BLaER1 treated with 17β-estradiol and CSF1 and Interleukin-3, amounts not matched to agents 10 nM and 100 nM (cell line): ENCODE results near the gene PRIM2.
"Not testable (repeated sequence)": the region's sequence is repeated elsewhere in the genome, so short reads cannot be mapped to it uniquely, and the experiment has no call there.

Source experiments
- H3K27ac ChIP-seq, 11 experiments: shearing (Covaris generic); formaldehyde crosslinking; 2 replicates each; pipeline ENCODE4 v1.8.1; 2022
- H3K27me3 ChIP-seq, 11 experiments: shearing (Covaris generic); formaldehyde crosslinking; 2 replicates each; pipeline ENCODE4 v1.8.1; 2022
- H3K36me3 ChIP-seq, 11 experiments: shearing (Covaris generic); formaldehyde crosslinking; 2 replicates each; pipeline ENCODE4 v1.8.1; 2022
- H3K4me1 ChIP-seq, 10 experiments: shearing (Covaris generic); formaldehyde crosslinking; 2 replicates each; pipeline ENCODE4 v1.8.1; 2022
- H3K4me2 ChIP-seq, 11 experiments: shearing (Covaris generic); formaldehyde crosslinking; 2 replicates each; pipeline ENCODE4 v1.8.1; 2022
- H3K4me3 ChIP-seq, 10 experiments: shearing (Covaris generic); formaldehyde crosslinking; 2 replicates each; pipeline ENCODE4 v1.8.1; 2022
- H3K9ac ChIP-seq, 11 experiments: shearing (Covaris generic); formaldehyde crosslinking; 2 replicates each; pipeline ENCODE4 v1.8.1; 2022
- H3K9me3 ChIP-seq, 11 experiments: shearing (Covaris generic); formaldehyde crosslinking; replicated peaks in 1 of 11; 2 replicates each; pipeline ENCODE4 v1.8.1; 2022
- H4K20me1 ChIP-seq, 11 experiments: shearing (Covaris generic); formaldehyde crosslinking; 2 replicates each; pipeline ENCODE4 v1.8.1; 2022

The PRIM2 gene

DNA sequence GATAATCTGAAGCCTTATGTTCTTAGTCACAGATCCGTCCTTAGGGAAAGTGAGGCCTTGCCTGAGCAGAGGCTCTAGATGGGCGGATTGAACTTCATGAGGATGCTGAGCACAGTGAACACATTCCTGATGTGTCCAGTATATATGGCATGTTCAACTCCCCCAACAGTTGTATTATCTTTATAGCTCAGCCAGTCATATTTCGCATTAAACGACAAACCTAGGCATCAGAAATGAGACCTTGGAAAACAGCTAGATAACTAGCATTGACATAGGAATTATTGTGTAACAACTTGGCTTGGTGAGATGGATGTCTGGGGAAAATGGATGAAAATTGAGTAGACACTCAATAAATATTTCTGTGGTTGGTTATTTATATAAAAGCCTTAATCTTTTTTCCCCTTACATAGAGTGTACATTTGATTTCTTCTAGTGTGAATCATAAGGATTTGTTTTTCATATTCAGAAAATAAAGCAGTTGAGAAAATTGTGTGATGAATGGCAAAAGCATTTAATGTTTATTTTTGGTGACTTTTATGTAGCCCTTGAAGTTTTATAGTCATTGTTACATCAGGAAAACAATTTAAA, 169.2 kb downstream of the PRIM2 start:
- H3K4me1 ChIP-seq, H3K9ac ChIP-seq, H3K4me3 ChIP-seq, H4K20me1 ChIP-seq, H3K9me3 ChIP-seq, H3K4me2 ChIP-seq, H3K27ac ChIP-seq, H3K27me3 ChIP-seq, H3K36me3 ChIP-seq: not testable (repeated sequence)

DNA sequence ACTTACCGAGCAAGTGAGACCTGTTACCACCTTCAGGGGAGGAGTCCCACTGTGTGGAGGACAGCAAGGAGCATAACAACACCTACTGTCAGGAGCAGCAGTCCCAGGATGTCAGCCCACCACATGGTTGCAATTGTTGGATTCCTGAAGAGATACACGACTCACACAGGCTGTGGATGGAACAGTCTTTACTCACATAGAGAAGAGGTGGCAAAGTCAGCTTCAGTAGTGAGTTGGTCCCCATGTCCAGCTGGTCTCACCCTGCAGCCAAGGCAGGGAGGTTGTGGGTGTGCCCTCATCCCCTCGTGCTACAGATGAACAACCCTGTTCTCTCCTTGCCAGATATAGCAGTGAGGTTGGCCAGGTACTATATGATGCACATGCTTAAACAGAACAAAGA, 171.1 kb downstream of the PRIM2 start:
- H3K4me2 ChIP-seq, H4K20me1 ChIP-seq, H3K4me3 ChIP-seq, H3K27me3 ChIP-seq, H3K9ac ChIP-seq, H3K4me1 ChIP-seq, H3K9me3 ChIP-seq, H3K36me3 ChIP-seq, H3K27ac ChIP-seq: not testable (repeated sequence)

DNA sequence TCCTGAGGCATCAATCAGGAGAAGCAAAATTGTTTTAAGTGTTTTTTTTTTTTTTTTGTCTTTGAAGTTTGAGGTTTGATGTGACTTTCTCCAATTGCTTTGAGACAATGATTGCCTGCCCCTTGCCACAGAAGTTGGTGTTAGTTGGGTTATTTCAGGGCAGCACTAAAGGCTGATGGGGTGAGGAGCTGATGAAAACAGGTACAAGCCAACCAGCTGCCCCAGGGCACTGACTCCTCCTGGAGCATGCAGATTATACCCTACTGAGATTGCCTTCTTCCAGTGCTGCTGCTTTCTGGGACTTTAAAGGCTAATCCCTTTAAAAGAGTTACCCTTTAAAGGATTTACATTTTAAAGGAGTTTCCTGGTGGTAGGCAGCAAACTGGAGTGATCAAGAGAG, 172.5 kb downstream of the PRIM2 start:
- not testable (repeated sequence) for H3K4me2 ChIP-seq, H3K27me3 ChIP-seq, H3K4me1 ChIP-seq, H3K9me3 ChIP-seq, H3K9ac ChIP-seq, H3K36me3 ChIP-seq, H3K27ac ChIP-seq, H3K4me3 ChIP-seq, H4K20me1 ChIP-seq

DNA sequence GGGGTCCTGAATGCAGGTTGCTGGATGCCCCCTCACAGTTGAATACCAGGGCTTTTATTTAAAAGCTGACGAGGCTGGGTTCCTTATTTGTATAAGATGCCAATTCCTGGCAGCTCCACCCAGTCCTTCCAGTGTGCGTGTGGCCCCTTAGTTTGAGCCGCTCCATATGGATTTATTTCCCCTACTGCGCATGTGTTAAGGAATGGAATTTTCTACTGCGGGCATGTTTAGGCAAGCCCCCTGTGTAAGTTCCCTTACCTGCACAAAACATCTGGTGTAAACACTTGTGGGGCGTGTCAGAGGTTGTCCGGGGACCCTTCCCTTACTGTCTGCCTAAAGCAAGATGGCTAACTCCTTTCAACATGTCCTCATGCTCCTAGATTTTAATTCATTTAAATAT, 174.4 kb downstream of the PRIM2 start:
- H3K4me1 ChIP-seq, H3K27me3 ChIP-seq, H3K27ac ChIP-seq, H3K36me3 ChIP-seq, H4K20me1 ChIP-seq, H3K4me2 ChIP-seq, H3K4me3 ChIP-seq, H3K9ac ChIP-seq, H3K9me3 ChIP-seq: not testable (repeated sequence)

DNA sequence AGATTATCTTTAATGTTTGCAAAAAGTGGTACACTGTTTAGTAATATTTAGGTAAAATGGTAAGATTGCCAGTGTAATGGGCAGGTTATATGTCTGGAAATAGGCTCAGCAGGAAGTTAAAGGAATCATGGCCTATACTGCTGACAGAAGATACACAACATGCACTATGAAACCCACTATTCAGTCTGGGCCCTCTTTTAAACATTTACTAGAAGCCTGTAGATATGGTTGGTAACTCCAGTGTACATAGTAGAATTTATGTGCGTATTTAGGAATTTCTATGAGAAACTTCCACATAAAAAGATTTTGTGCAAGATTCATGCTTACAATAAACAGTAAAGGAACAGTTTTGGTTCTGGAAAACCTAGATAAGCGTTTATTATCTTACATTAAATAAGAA, 178.8 kb downstream of the PRIM2 start:
- not testable (repeated sequence) for H3K36me3 ChIP-seq, H3K4me2 ChIP-seq, H3K4me3 ChIP-seq, H4K20me1 ChIP-seq, H3K9me3 ChIP-seq, H3K4me1 ChIP-seq, H3K27ac ChIP-seq, H3K9ac ChIP-seq, H3K27me3 ChIP-seq

DNA sequence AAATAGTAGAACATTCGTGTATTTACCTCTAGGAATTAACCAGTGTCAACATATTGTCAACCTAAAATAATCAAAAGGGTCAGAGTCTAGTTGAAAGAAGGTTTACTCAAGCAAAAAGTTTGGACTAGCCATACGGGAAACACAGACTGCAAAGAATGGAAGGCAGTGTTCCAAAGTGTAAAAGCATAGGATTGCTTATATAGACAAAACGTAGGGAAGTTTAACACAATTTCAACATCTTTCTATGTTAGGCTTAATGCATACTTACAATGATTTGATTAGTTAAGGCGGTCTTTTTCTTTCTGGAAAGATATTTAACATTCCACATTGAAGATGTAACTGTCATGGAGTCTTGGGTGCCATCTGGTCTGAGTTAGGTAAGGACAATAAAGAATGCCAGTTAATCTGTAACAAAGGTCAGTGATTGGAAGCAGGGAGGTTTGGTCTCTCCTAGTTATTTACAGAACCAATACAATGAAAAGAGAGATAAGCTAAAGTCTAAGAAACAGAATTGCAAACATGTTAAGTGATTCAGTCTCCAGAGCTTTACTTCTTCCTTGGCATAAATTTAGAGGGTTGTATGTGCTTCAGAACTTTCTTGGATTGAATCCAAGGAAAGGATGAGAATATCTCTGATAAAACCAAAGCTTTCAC, 183.1 kb downstream of the PRIM2 start:
- not testable (repeated sequence) for H3K4me2 ChIP-seq, H3K36me3 ChIP-seq, H3K27me3 ChIP-seq, H3K4me1 ChIP-seq, H3K4me3 ChIP-seq, H3K9me3 ChIP-seq, H3K27ac ChIP-seq, H4K20me1 ChIP-seq, H3K9ac ChIP-seq

DNA sequence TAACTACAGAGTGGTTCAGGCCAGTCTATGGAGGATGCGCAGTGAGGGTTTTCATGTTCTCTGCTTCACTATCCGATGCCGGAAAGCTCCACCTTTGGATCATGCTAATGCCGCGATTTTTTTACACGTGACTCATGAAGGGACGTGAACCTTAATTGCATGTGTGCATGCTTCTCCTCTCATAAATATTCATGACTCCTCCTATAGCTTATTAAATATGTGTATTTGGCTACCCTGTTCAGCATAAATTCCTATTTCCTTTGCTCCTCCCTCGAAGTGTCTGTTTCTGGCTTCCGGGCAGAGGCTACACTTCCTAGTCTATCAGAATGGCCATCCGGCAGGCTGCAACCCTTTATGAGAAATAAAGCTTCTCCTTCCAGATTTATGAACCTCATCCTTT, 185.0 kb downstream of the PRIM2 start:
- not testable (repeated sequence) for H3K4me3 ChIP-seq, H3K9me3 ChIP-seq, H4K20me1 ChIP-seq, H3K4me1 ChIP-seq, H3K36me3 ChIP-seq, H3K4me2 ChIP-seq, H3K27ac ChIP-seq, H3K9ac ChIP-seq, H3K27me3 ChIP-seq

DNA sequence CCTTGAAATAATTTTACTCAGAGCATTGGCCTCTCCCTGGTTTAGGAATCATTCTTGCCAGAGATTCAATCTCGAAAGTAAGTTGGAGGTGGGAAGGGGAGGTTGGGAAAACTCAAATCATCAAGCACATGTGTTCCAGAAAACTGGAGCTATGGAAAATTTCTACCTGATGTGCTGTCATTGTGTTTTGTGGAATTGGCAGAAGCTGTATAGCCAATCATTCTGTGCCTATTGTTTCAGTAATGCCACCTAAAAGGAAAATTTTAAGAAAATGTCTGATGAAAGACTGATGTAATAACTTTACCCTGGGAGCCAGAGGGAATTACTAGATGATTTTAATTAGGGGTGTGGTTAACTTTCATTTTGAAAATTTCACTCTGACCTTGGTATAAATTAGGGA, 187.8 kb downstream of the PRIM2 start:
- not testable (repeated sequence) for H4K20me1 ChIP-seq, H3K4me2 ChIP-seq, H3K9me3 ChIP-seq, H3K36me3 ChIP-seq, H3K4me1 ChIP-seq, H3K27ac ChIP-seq, H3K4me3 ChIP-seq, H3K9ac ChIP-seq, H3K27me3 ChIP-seq

DNA sequence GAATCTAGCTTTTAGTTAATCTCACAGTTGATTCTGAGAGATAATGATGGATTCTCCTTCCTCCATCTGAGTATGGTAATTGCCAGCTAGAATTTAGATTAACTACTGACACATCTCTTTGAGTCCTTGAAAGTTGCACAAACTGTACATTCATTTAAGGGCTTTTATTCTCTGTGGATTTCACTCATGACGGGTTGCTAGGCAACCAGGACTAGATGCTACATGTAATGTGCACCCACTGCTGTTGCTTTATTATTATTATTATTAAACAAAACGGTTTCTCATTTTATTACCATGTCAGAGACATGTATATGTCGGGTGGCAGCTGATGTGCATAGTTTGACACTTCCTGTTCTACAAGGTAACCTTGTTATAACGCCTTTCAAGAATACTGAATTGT, 193.0 kb downstream of the PRIM2 start:
- not testable (repeated sequence) for H3K27me3 ChIP-seq, H3K36me3 ChIP-seq, H3K4me3 ChIP-seq, H3K9me3 ChIP-seq, H3K4me1 ChIP-seq, H4K20me1 ChIP-seq, H3K4me2 ChIP-seq, H3K9ac ChIP-seq, H3K27ac ChIP-seq

DNA sequence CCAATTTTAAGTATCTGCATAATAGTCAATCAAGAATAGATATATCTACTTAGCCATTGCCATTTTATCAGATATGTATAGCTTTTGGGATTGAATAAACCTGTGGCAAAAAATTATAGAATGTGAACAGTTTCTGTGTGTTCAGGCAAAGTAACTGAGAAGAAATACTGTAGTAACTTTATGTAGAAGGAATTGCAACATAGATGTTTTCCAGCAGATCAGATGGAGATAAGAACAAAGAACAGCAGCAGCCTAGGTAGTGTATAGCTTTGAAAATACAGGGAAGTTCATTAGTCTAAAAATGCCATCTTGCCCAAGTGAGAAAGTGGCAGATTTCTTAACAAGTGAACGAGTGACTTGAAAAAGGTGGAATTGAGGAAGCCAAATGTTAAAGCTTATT, 197.7 kb downstream of the PRIM2 start:
- H3K27ac ChIP-seq, H3K4me2 ChIP-seq, H4K20me1 ChIP-seq, H3K9me3 ChIP-seq, H3K4me1 ChIP-seq, H3K36me3 ChIP-seq, H3K27me3 ChIP-seq, H3K9ac ChIP-seq, H3K4me3 ChIP-seq: not testable (repeated sequence)

DNA sequence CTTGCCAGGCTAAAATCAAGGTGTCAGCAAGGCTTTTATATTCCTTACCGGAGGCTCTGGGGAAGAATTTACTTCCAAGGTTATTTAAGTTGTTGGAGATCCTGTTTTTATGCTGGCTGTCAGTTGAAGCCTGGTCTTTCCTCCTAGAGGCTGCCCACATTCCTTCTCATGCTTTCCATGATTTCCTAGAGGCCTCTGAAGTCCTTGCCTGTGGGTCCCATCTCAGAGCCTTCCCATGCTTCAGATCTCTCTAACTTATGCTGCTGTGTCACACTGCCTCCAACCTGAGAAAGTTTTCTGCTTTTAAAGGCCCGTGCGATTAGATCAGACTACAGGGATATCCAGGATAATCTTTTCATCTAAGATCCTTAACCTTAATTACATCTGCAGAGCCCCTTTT, 198.4 kb downstream of the PRIM2 start:
- not testable (repeated sequence) for H3K27ac ChIP-seq, H3K4me2 ChIP-seq, H3K9me3 ChIP-seq, H3K9ac ChIP-seq, H3K4me3 ChIP-seq, H4K20me1 ChIP-seq, H3K4me1 ChIP-seq, H3K27me3 ChIP-seq, H3K36me3 ChIP-seq

DNA sequence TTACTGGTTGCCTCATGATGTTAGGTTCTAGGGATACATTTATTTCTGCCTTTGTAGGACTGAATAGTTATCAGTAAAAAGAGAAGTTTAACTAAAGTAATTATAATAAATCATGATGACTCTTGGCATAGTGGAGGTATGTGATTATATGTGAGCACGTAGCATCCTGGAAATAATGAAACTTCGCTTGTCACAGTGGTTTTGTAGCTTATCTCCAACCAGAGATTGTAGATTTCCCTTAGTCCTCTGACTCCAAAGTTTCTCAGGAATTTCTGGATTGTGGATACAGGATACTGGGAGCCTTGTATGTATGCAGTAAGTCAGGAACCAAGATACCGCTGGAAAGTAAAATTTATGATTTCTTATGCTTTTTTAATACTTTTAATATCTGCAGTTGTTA, 199.3 kb downstream of the PRIM2 start:
- H4K20me1 ChIP-seq, H3K36me3 ChIP-seq, H3K4me2 ChIP-seq, H3K4me1 ChIP-seq, H3K9ac ChIP-seq, H3K27me3 ChIP-seq, H3K9me3 ChIP-seq, H3K27ac ChIP-seq, H3K4me3 ChIP-seq: not testable (repeated sequence)

DNA sequence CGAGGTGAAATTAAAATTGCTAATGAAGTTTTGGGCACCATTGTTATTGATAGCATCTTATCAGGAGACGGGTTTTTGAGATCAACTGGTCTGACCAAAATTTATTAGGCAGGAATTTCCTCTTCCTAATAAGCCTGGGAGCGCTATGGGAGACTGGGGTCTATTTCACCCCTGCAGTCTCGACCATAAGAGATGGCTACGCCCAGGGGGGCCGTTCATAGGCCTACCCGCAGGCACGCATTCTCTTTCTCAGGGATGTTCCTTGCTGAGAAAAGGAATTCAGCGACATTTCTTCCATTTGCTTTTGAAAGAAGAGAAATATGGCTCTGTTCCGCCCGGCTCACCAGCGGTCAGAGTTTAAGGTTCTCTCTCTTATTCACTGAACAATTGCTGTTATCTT, 201.8 kb downstream of the PRIM2 start:
- not testable (repeated sequence) for H3K4me2 ChIP-seq

DNA sequence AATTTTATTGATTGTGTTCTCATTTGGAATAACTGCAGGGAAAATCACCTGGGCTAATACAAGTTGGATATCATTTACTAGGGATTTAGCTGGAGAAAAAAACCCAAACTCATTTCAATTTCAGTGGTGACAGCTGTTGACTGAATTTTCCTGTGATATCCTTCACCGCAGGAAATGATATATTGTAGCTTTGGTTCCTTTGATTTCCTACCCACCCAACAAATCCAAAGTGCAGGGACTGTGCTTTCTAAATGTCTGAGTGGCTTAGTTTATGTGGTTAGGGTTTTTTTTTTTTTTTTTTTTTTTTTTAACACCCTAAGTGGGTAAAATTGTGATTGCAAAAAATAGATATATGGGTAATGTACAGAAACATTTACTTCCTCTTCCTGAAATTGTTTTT, 203.7 kb downstream of the PRIM2 start:
- H3K27ac ChIP-seq, H3K9me3 ChIP-seq, H3K9ac ChIP-seq, H4K20me1 ChIP-seq, H3K4me3 ChIP-seq, H3K27me3 ChIP-seq, H3K36me3 ChIP-seq: not testable (repeated sequence)
- Histone ChIP-seq H3K4me2 (peak overlapping the region in 1 of 11 experiments; percentile 37; a peak in 1 of 22 replicates), H3K4me1 (peaks cover 0 to 12% (median 0%) of the 10 kb centered on the region in 10 experiments; a peak in 2 of 20 replicates)

More for the DNA sequence above, 201.8 kb downstream of the PRIM2 start:
- H3K4me3 ChIP-seq, H3K9me3 ChIP-seq, H4K20me1 ChIP-seq, H3K27me3 ChIP-seq, H3K36me3 ChIP-seq, H3K9ac ChIP-seq, H3K27ac ChIP-seq: not testable (repeated sequence)
- peaks cover 0 to 12% (median 0%) of the 10 kb centered on the region in 10 experiments; a peak in 2 of 20 replicates for H3K4me1 ChIP-seq

DNA sequence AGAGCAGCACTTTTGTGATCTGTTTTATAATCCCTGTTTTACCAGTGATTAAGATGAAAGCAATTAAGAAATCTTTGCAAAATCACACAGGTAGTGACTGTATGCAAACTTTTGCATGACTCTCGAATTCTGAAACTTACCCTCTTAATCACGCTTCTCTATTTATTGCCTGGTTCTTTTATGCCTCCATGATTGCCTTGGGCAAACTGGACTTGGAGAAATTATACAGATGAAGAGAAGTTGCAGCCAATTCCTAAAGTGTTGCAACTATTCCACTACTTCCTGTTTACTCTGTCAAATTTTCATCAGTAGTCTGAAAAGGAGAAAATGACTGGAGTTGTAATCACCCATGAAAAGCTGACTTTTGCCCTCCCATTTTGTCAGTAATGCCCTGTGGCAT, 205.8 kb downstream of the PRIM2 start:
- not testable (repeated sequence) for H3K36me3 ChIP-seq, H3K27me3 ChIP-seq, H3K9ac ChIP-seq, H4K20me1 ChIP-seq, H3K9me3 ChIP-seq, H3K27ac ChIP-seq, H3K4me3 ChIP-seq
- Histone ChIP-seq H3K4me1 (peaks cover 0 to 12% (median 0%) of the 10 kb centered on the region in 10 experiments; a peak in 2 of 20 replicates), H3K4me2 (peak overlapping the region in 2 of 11 experiments; percentile 9 to 14; a peak in 2 of 22 replicates)
